Esophagus squamous epithelium (tissue), 4 donors: ENCODE data around the gene PAQR8.

Experiments used
- POLR2A ChIP-seq, 4 donors: fragments of 450-650 bp; IDR thresholded peaks; one replicate each; pipeline ENCODE4 v1.6.1; 2017; ENCODE audit warnings: antibody characterized with exemption in 4 of 4, mild to moderate bottlenecking in 4 of 4, moderate library complexity in 3 of 4
- TF ChIP-seq, protein P1 (sequence below), 6 experiments: fragments of 450-650 bp in 4 of 6; fragments of 200-600 bp in 2 of 6; sonication (generic) in 2 of 6; IDR thresholded peaks; one replicate each; pipeline ENCODE4 v1.5.1; 2016 to 2019; ENCODE audit warnings: antibody characterized with exemption in 6 of 6, mild to moderate bottlenecking in 4 of 6, moderate library complexity in 4 of 6

DNA sequence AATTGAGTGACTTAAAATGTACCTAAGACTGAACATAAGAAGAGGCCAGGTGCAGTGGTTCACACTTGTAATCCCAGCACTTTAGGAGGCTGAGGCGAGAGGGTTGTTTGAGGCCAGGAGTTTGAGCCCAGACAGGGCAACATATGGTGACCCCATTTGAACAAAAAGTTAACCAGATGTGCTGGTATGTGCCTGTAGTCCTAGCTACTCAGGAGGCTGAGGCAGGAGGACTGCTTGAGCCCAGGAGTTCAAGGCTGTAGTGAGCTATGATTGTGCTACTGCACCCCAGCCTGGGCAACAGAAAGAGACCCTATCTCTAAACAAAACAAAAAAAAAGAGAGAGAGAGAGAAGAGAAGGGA is 10.1 kb upstream of the PAQR8 start:
- TF ChIP-seq, protein P1, sequence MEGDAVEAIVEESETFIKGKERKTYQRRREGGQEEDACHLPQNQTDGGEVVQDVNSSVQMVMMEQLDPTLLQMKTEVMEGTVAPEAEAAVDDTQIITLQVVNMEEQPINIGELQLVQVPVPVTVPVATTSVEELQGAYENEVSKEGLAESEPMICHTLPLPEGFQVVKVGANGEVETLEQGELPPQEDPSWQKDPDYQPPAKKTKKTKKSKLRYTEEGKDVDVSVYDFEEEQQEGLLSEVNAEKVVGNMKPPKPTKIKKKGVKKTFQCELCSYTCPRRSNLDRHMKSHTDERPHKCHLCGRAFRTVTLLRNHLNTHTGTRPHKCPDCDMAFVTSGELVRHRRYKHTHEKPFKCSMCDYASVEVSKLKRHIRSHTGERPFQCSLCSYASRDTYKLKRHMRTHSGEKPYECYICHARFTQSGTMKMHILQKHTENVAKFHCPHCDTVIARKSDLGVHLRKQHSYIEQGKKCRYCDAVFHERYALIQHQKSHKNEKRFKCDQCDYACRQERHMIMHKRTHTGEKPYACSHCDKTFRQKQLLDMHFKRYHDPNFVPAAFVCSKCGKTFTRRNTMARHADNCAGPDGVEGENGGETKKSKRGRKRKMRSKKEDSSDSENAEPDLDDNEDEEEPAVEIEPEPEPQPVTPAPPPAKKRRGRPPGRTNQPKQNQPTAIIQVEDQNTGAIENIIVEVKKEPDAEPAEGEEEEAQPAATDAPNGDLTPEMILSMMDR (IDR thresholded peaks at IDR 0.05): no peak
- TF ChIP-seq POLR2A (IDR thresholded peaks at IDR 0.05): no peak
